Body of pancreas (tissue), 4 donors: ENCODE results near the gene BPHL.

ENCODE experiments used
- POLR2A ChIP-seq, 3 donors: fragments of 450-650 bp; IDR thresholded peaks; one replicate each; pipeline ENCODE4 v1.6.1; 2016; ENCODE audit warnings: antibody characterized with exemption in 3 of 3, mild to moderate bottlenecking in 2 of 3
- TF ChIP-seq, protein P1 (sequence below), 7 experiments: fragments of 450-650 bp in 4 of 7; fragments of 200-600 bp in 3 of 7; sonication (generic) in 3 of 7; IDR thresholded peaks; one replicate each; pipeline ENCODE4 v1.5.1; 2016 to 2019; ENCODE audit warnings: antibody characterized with exemption in 7 of 7

DNA sequence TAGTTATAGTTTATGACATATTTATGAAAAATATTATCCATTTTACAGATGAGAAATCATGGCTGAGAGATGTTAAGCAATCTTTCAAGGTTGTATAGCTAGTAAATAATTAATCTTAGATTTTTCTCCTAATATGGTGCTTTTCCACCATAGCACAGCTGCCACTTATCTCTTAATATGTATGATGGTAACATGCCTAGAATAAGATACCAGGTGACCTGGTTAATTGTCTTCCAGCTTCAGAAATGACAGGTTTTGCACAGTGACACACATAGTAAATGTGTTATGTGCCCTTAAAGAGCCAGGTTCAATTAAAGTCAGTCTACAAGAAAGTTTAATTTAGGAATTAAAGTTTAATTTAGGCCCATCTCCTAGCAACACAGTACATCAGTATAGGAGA, 24.0 kb downstream of the BPHL start:
- TF ChIP-seq, protein P1, sequence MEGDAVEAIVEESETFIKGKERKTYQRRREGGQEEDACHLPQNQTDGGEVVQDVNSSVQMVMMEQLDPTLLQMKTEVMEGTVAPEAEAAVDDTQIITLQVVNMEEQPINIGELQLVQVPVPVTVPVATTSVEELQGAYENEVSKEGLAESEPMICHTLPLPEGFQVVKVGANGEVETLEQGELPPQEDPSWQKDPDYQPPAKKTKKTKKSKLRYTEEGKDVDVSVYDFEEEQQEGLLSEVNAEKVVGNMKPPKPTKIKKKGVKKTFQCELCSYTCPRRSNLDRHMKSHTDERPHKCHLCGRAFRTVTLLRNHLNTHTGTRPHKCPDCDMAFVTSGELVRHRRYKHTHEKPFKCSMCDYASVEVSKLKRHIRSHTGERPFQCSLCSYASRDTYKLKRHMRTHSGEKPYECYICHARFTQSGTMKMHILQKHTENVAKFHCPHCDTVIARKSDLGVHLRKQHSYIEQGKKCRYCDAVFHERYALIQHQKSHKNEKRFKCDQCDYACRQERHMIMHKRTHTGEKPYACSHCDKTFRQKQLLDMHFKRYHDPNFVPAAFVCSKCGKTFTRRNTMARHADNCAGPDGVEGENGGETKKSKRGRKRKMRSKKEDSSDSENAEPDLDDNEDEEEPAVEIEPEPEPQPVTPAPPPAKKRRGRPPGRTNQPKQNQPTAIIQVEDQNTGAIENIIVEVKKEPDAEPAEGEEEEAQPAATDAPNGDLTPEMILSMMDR (IDR thresholded peaks at IDR 0.05), result no peak
- no peak for TF ChIP-seq POLR2A (IDR thresholded peaks at IDR 0.05)
